ENCODE results near the gene KHK. TPM values are rescaled to one million over a fixed set of nuclear protein-coding genes. Genes with fewer than 3 reads are reported as not detected.

KHK gene
- total RNA-seq, 4 donors from 2014 or later: 1.6 to 3.3 (median 2.1) TPM

GRCh38 chr2:27087823-27088410 is 1.3 kb downstream of the KHK start:
- TF ChIP-seq CTCF (IDR thresholded peaks at IDR 0.05): no peak
- no peak for DNase-seq (ENCODE audit: low spot score)
- no peak for ATAC-seq (ENCODE audit: low FRiP score)

GRCh38 chr2:27088634-27089033 is 2.1 kb downstream of the KHK start:
- ATAC-seq (ENCODE audit: low FRiP score): no peak
- DNase-seq (ENCODE audit: low spot score): no peak
- TF ChIP-seq CTCF (IDR thresholded peaks at IDR 0.05): no peak

- ATAC-seq (ENCODE audit: low FRiP score): no peak
- TF ChIP-seq CTCF (IDR thresholded peaks at IDR 0.05): no peak
Measured at GRCh38 chr2:27089111-27089954, 2.8 kb downstream of the KHK start.

GRCh38 chr2:27091746-27092695 is 5.4 kb downstream of the KHK start:
- ATAC-seq (ENCODE audit: low FRiP score) (no peak), DNase-seq (ENCODE audit: low spot score) (no peak)
- no peak for TF ChIP-seq CTCF (IDR thresholded peaks at IDR 0.05)

More at GRCh38 chr2:27089111-27089954, 2.8 kb downstream of the KHK start:
- no peak for DNase-seq (ENCODE audit: low spot score)

GRCh38 chr2:27092696-27093429 is 6.3 kb downstream of the KHK start:
- DNase-seq (ENCODE audit: low spot score) (no peak), ATAC-seq (ENCODE audit: low FRiP score) (no peak)
- TF ChIP-seq CTCF (IDR thresholded peaks at IDR 0.05): no peak
